Measurements from ENCODE around the gene PSMD3. TPM values are rescaled to one million over a fixed set of nuclear protein-coding genes. Genes with fewer than 3 reads are reported as not detected.

PSMD3 gene
- total RNA-seq, 2 donors from 2014 or later = 152 to 164 TPM

DNA sequence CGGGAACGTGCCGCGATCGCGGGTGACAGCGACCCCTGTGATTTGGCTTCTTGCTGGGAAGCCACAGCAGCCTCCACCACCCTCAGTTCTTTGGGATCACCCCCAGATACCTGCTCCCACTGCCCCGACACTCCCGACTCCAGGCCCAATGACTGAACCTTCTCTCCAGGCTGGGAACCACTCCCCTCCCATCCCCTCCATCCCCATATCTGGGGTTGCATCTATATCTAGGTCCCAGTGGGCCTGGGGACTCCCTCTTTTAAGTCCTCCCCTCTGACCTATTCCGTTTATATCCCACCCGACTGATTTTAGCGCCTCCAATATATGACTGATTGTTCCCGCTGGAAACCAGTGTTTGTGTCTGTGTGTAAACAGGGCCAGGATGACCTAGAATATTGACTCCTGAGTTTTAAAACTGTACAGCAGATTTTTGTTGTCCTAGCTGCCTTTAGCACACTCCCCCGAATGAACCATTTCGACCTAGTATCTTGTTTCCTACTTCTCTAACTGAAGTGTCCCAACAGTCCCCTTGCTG is 667 bp downstream of the PSMD3 start:
- Histone ChIP-seq H3K27me3 (ENCODE audit: control insufficient read depth, insufficient read depth, low read length, poor library complexity, severe bottlenecking) (no peaks in the 10 kb centered on the region), H3K36me3 (ENCODE audit: control insufficient read depth, insufficient read depth, low read length) (peaks cover 30% of the 10 kb centered on the region), H3K9ac (ENCODE audit: extremely low read depth, low read length, poor library complexity, severe bottlenecking) (peak overlapping the region; percentile 98), H3K9me3 (ENCODE audit: control insufficient read depth, low read length) (no peaks in the 10 kb centered on the region), H3K4me3 (ENCODE audit: low read length) (peak overlapping the region; percentile 99), H3K27ac (ENCODE audit: low read depth, low read length) (peak overlapping the region; percentile 95), H3K4me1 (ENCODE audit: control insufficient read depth, insufficient read depth, low read length) (peaks cover 2% of the 10 kb centered on the region)
- Mint-ChIP-seq H3K27ac (peak overlapping the region; percentile 93), H3K9me3 (no peaks in the 10 kb centered on the region), H3K36me3 (ENCODE audit: low read depth) (peaks cover 27% of the 10 kb centered on the region), H3K4me3 (peak overlapping the region; percentile 92), H3K27me3 (ENCODE audit: insufficient read depth) (peaks cover 5% of the 10 kb centered on the region), H3K4me1 (peaks cover 23% of the 10 kb centered on the region)
- TF ChIP-seq, protein P1, sequence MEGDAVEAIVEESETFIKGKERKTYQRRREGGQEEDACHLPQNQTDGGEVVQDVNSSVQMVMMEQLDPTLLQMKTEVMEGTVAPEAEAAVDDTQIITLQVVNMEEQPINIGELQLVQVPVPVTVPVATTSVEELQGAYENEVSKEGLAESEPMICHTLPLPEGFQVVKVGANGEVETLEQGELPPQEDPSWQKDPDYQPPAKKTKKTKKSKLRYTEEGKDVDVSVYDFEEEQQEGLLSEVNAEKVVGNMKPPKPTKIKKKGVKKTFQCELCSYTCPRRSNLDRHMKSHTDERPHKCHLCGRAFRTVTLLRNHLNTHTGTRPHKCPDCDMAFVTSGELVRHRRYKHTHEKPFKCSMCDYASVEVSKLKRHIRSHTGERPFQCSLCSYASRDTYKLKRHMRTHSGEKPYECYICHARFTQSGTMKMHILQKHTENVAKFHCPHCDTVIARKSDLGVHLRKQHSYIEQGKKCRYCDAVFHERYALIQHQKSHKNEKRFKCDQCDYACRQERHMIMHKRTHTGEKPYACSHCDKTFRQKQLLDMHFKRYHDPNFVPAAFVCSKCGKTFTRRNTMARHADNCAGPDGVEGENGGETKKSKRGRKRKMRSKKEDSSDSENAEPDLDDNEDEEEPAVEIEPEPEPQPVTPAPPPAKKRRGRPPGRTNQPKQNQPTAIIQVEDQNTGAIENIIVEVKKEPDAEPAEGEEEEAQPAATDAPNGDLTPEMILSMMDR (conservative IDR thresholded peaks at IDR 0.05) = no peak
- 1% methylated on average over 12 to 15 of the region's 15 CpGs for WGBS, 2 experiments (ENCODE audit: insufficient coverage in 1 of 2, insufficient read length in 1 of 2)
- no peak for DNase-seq

DNA sequence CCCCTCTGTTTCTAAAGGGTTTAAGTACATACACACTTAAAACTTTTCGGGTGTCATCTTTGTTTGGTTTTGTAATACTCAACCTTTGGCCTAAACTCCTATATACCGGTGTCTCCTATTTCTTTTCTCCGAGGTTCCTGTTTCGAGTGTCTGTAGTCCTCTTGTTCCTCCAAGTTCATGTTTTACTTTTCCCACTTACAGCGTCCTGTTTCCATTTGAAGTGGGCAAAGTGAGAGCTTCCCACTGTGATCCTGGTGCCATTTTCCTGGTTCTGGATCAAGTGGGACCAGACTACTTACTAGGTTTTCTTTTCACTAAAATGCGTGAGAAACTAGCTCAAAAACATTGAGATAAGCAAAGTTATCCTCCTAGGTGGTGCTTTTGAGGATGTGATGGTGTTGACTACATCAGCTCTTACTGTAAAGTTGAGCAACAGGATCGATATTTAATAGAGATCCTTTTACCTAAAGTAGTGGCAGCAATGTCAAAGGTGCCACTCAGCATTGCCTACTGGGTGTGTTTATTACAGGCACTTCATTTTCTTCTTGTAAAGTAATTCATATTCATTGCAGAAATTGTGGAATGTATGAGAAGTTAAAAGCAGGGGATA is 1.3 kb downstream of the PSMD3 start:
- H3K27me3 ChIP-seq (ENCODE audit: control insufficient read depth, insufficient read depth, low read length, poor library complexity, severe bottlenecking) = no peaks in the 10 kb centered on the region
- 48 to 49% methylated on average over 6 to 7 of the region's 7 CpGs for WGBS, 2 experiments (ENCODE audit: insufficient coverage in 1 of 2, insufficient read length in 1 of 2)
- no peaks in the 10 kb centered on the region for H3K9me3 Mint-ChIP-seq
- peaks cover 36% of the 10 kb centered on the region for H3K36me3 ChIP-seq (ENCODE audit: control insufficient read depth, insufficient read depth, low read length)
- no peak for DNase-seq
- peak overlapping the region; percentile 92 for H3K4me3 Mint-ChIP-seq
- H3K27me3 Mint-ChIP-seq (ENCODE audit: insufficient read depth) = peaks cover 4% of the 10 kb centered on the region
- no peaks in the 10 kb centered on the region for H3K9me3 ChIP-seq (ENCODE audit: control insufficient read depth, low read length)
- peak overlapping the region; percentile 98 for H3K9ac ChIP-seq (ENCODE audit: extremely low read depth, low read length, poor library complexity, severe bottlenecking)
- no peak overlapping the region for H3K27ac ChIP-seq (ENCODE audit: low read depth, low read length)
- H3K4me1 ChIP-seq (ENCODE audit: control insufficient read depth, insufficient read depth, low read length) = peaks cover 2% of the 10 kb centered on the region
- H3K4me1 Mint-ChIP-seq = peaks cover 23% of the 10 kb centered on the region
- H3K4me3 ChIP-seq (ENCODE audit: low read length) = peak overlapping the region; percentile 99
- TF ChIP-seq, protein P1 (conservative IDR thresholded peaks at IDR 0.05) = no peak
- peak overlapping the region; percentile 93 for H3K27ac Mint-ChIP-seq
- H3K36me3 Mint-ChIP-seq (ENCODE audit: low read depth) = peaks cover 32% of the 10 kb centered on the region

DNA sequence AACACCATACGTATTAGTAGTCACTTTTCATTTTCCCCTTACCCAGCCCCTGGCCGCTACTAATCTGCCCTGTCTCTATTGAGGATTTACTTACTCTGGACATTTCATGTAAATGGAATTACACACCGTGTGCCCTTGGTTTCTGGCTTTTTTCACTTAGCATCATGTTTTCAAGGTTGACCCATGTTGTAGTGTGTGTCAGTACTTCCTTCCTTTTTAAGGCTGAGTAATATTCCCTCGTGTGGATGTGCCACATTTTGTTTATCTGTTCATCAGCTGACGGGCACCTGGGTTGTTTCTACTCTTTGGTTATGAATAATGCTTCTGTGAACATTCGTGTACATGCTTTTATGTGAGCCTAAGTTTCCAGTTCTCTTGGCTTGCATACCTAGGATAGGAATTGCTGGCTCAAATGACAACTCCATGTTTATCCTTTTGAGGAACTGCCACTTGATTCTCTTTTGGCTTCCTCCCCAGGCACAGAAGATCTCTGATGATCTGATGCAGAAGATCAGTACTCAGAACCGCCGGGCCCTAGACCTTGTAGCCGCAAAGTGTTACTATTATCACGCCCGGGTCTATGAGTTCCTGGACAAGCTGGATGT is 7.7 kb downstream of the PSMD3 start:
- no peak overlapping the region for H3K4me3 ChIP-seq (ENCODE audit: low read length)
- H3K4me1 ChIP-seq (ENCODE audit: control insufficient read depth, insufficient read depth, low read length) = no peaks in the 10 kb centered on the region
- H3K9me3 Mint-ChIP-seq = no peaks in the 10 kb centered on the region
- no peaks in the 10 kb centered on the region for H3K4me1 Mint-ChIP-seq
- peaks cover 95% of the 10 kb centered on the region for H3K36me3 ChIP-seq (ENCODE audit: control insufficient read depth, insufficient read depth, low read length)
- TF ChIP-seq, protein P1 (conservative IDR thresholded peaks at IDR 0.05) = no peak
- H3K4me3 Mint-ChIP-seq = no peak overlapping the region
- peaks cover 93% of the 10 kb centered on the region for H3K36me3 Mint-ChIP-seq (ENCODE audit: low read depth)
- no peaks in the 10 kb centered on the region for H3K9me3 ChIP-seq (ENCODE audit: control insufficient read depth, low read length)
- WGBS, 2 experiments (ENCODE audit: insufficient coverage in 1 of 2, insufficient read length in 1 of 2) = 95 to 97% methylated on average over 9 to 11 of the region's 11 CpGs
- H3K27ac Mint-ChIP-seq = no peak overlapping the region
- no peaks in the 10 kb centered on the region for H3K27me3 ChIP-seq (ENCODE audit: control insufficient read depth, insufficient read depth, low read length, poor library complexity, severe bottlenecking)
- DNase-seq = no peak
- H3K27me3 Mint-ChIP-seq (ENCODE audit: insufficient read depth) = no peaks in the 10 kb centered on the region
- no peak overlapping the region for H3K9ac ChIP-seq (ENCODE audit: extremely low read depth, low read length, poor library complexity, severe bottlenecking)
- H3K27ac ChIP-seq (ENCODE audit: low read depth, low read length) = no peak overlapping the region
